Neural progenitor cell (in vitro differentiated cells): ENCODE data around the gene CRTC3. TPM values are rescaled to one million over a fixed set of nuclear protein-coding genes. Genes with fewer than 3 reads are reported as not detected.

ENCODE experiments used
- DNase-seq: peaks from one replicate; pipeline ENCODE4 v3.0.0-alpha.2; 2016; ENCODE audit warnings: low spot score
- H2AFZ ChIP-seq: fragments of 200-600 bp; sonication (generic); replicated peaks from 2 replicates; pipeline ENCODE4 v1.6.1; 2016; ENCODE audit warnings: antibody characterized with exemption
- H3F3A ChIP-seq: fragments of 200-600 bp; sonication (generic); 2 replicates; pipeline ENCODE4 v1.6.1; 2016; ENCODE audit warnings: antibody characterized with exemption, low read depth
- H3K27ac ChIP-seq: fragments of 200-600 bp; sonication (generic); 2 replicates; pipeline ENCODE4 v1.5.1; 2016; ENCODE audit warnings: mild to moderate bottlenecking
- H3K27me3 ChIP-seq: fragments of 200-600 bp; sonication (generic); 2 replicates; pipeline ENCODE4 v1.6.1; 2016; ENCODE audit warnings: mild to moderate bottlenecking, moderate library complexity
- H3K36me3 ChIP-seq: fragments of 200-600 bp; sonication (generic); 2 replicates; pipeline ENCODE4 v1.5.1; 2016
- H3K4me1 ChIP-seq: fragments of 200-600 bp; sonication (generic); 2 replicates; pipeline ENCODE4 v1.6.1; 2016; ENCODE audit warnings: mixed run types
- H3K4me2 ChIP-seq: fragments of 200-600 bp; sonication (generic); 2 replicates; pipeline ENCODE4 v1.6.1; 2016
- H3K4me3 ChIP-seq: fragments of 200-600 bp; sonication (generic); 2 replicates; pipeline ENCODE4 v1.5.1; 2016
- H3K79me2 ChIP-seq: fragments of 200-600 bp; sonication (generic); 2 replicates; pipeline ENCODE4 v1.6.1; 2016; ENCODE audit warnings: low read depth
- H3K9ac ChIP-seq: fragments of 200-600 bp; sonication (generic); 2 replicates; pipeline ENCODE4 v1.6.1; 2016
- H3K9me3 ChIP-seq: fragments of 200-600 bp; sonication (generic); 2 replicates; pipeline ENCODE4 v1.5.1; 2016; ENCODE audit warnings: low read depth
- H4K20me1 ChIP-seq: fragments of 200-600 bp; sonication (generic); 2 replicates; pipeline ENCODE4 v1.6.1; 2016; ENCODE audit warnings: low read depth
- H3K27ac Mint-ChIP-seq: 3 replicates; pipeline ENCODE4 v1.8.0; 2021; ENCODE audit warnings: mixed read lengths
- H3K27me3 Mint-ChIP-seq: 2 replicates; pipeline ENCODE4 v1.8.0; 2022; ENCODE audit warnings: low read depth, mild to moderate bottlenecking, inconsistent platforms, moderate library complexity, mixed read lengths; ENCODE audit not compliant: insufficient read depth
- H3K36me3 Mint-ChIP-seq: 3 replicates; pipeline ENCODE4 v1.8.0; 2021; ENCODE audit warnings: mixed read lengths
- H3K4me1 Mint-ChIP-seq: 3 replicates; pipeline ENCODE4 v1.8.0; 2021; ENCODE audit warnings: mixed read lengths
- H3K4me3 Mint-ChIP-seq: 3 replicates; pipeline ENCODE4 v1.8.0; 2021; ENCODE audit warnings: mild to moderate bottlenecking, moderate library complexity, mixed read lengths
- H3K9me3 Mint-ChIP-seq: 3 replicates; pipeline ENCODE4 v1.8.0; 2020; ENCODE audit warnings: mixed read lengths
- EZH2 ChIP-seq: fragments of 200-600 bp; sonication (generic); IDR thresholded peaks from 2 replicates; pipeline ENCODE4 v1.6.1; 2017; ENCODE audit warnings: antibody characterized with exemption, mild to moderate bottlenecking, moderate library complexity
- EZH2phosphoT487 ChIP-seq: fragments of 200-600 bp; sonication (generic); IDR thresholded peaks from 2 replicates; pipeline ENCODE4 v1.6.1; 2017; ENCODE audit warnings: antibody characterized with exemption
- total RNA-seq: library from RNA; depleted of rRNA; stranded (reverse); fragments of >200 nt; gene quantifications from 2 replicates; pipeline ENCODE4 v1.2.3, GENCODE V29; 2015; ENCODE audit warnings: low replicate concordance
- TF ChIP-seq, protein P1 (sequence below): fragments of 200-600 bp; sonication (generic); IDR thresholded peaks from 2 replicates; pipeline ENCODE4 v1.5.1; 2017; ENCODE audit warnings: antibody characterized with exemption, mild to moderate bottlenecking

CRTC3 gene
- total RNA-seq, 1 donor from 2014 or later = 4.9 TPM

DNA sequence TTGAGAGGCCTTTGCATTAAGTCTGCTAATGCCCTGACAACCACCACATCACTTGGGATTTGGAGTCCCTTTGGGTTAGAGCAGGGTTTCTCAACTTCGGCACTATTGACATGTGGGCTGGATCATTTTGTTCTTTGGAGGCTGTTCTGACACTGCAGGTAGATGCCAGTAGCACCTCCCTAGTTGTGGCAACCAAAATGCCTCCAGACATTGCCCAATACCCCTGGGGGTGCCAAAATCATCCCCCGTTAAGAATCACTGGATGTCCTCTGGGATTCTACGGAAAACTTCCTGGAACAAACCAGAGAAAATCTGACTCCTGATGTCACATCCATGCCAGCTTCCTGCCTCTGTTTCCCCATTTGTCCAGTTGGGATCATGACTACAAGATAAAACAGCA, 150.2 kb downstream of the CRTC3 start:
- H3F3A ChIP-seq = no peaks in the 10 kb centered on the region
- H3K9me3 Mint-ChIP-seq = peaks cover 2% of the 10 kb centered on the region
- H3K79me2 ChIP-seq = no peaks in the 10 kb centered on the region
- no peak overlapping the region for H3K4me3 Mint-ChIP-seq
- H3K4me3 ChIP-seq = no peak overlapping the region
- H3K27me3 Mint-ChIP-seq = no peaks in the 10 kb centered on the region
- H3K9ac ChIP-seq = no peak overlapping the region
- H3K9me3 ChIP-seq = no peaks in the 10 kb centered on the region
- peaks cover 3% of the 10 kb centered on the region for H3K36me3 Mint-ChIP-seq
- no peak for DNase-seq
- H4K20me1 ChIP-seq = no peaks in the 10 kb centered on the region
- H2AFZ ChIP-seq = no peak overlapping the region
- H3K27ac Mint-ChIP-seq = no peak overlapping the region
- H3K4me1 ChIP-seq = no peaks in the 10 kb centered on the region
- TF ChIP-seq EZH2 (no peak), EZH2phosphoT487 (no peak)
- TF ChIP-seq, protein P1, sequence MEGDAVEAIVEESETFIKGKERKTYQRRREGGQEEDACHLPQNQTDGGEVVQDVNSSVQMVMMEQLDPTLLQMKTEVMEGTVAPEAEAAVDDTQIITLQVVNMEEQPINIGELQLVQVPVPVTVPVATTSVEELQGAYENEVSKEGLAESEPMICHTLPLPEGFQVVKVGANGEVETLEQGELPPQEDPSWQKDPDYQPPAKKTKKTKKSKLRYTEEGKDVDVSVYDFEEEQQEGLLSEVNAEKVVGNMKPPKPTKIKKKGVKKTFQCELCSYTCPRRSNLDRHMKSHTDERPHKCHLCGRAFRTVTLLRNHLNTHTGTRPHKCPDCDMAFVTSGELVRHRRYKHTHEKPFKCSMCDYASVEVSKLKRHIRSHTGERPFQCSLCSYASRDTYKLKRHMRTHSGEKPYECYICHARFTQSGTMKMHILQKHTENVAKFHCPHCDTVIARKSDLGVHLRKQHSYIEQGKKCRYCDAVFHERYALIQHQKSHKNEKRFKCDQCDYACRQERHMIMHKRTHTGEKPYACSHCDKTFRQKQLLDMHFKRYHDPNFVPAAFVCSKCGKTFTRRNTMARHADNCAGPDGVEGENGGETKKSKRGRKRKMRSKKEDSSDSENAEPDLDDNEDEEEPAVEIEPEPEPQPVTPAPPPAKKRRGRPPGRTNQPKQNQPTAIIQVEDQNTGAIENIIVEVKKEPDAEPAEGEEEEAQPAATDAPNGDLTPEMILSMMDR = no peak
- no peaks in the 10 kb centered on the region for H3K27me3 ChIP-seq
- peaks cover 6% of the 10 kb centered on the region for H3K4me1 Mint-ChIP-seq
- H3K27ac ChIP-seq = no peak overlapping the region
- no peaks in the 10 kb centered on the region for H3K36me3 ChIP-seq
- no peak overlapping the region for H3K4me2 ChIP-seq

DNA sequence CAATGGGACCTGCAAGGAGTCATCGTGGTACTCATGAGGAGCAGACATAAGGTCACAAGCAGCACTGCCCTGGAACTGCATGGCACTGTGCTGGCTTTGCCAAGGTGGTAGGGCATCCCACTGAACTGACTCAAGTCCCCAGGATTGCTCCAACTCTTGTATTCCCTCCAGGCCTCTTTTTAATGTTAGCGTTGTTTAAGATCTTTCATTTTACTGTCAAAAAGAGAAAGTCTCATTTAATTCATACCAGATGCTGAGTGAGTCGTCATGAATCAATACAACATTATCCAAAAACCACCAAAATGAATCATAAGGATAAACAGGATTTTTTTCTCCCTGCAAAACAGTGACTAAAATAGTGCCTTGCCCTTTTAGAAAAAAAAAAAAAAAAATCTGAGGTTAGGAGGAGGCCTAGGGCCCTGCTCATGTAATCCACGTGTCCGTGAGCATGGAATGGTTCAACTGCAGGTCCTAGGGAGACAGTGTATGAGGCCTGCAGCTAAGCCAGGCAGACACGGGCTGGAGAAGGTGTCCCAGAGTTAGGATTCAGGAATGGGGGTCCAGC, 150.7 kb downstream of the CRTC3 start:
- Histone ChIP-seq H4K20me1 (no peaks in the 10 kb centered on the region), H3K36me3 (no peaks in the 10 kb centered on the region), H2AFZ (no peak overlapping the region), H3K9me3 (no peaks in the 10 kb centered on the region), H3K27ac (no peak overlapping the region), H3K4me1 (no peaks in the 10 kb centered on the region), H3F3A (no peaks in the 10 kb centered on the region), H3K4me2 (no peak overlapping the region), H3K79me2 (no peaks in the 10 kb centered on the region), H3K27me3 (no peaks in the 10 kb centered on the region), H3K9ac (no peak overlapping the region), H3K4me3 (no peak overlapping the region)
- Mint-ChIP-seq H3K4me1 (peaks cover 6% of the 10 kb centered on the region), H3K27ac (no peak overlapping the region), H3K4me3 (no peak overlapping the region), H3K27me3 (no peaks in the 10 kb centered on the region), H3K9me3 (peaks cover 2% of the 10 kb centered on the region), H3K36me3 (peaks cover 3% of the 10 kb centered on the region)
- TF ChIP-seq EZH2phosphoT487 (no peak), EZH2 (no peak)
- TF ChIP-seq, protein P1 = no peak
- no peak for DNase-seq

- H3K79me2 ChIP-seq = no peaks in the 10 kb centered on the region
- H3K36me3 Mint-ChIP-seq = peaks cover 3% of the 10 kb centered on the region
- no peaks in the 10 kb centered on the region for H3K36me3 ChIP-seq
- peaks cover 2% of the 10 kb centered on the region for H3K9me3 Mint-ChIP-seq
- no peaks in the 10 kb centered on the region for H3F3A ChIP-seq
- no peak overlapping the region for H3K27ac ChIP-seq
- peaks cover 6% of the 10 kb centered on the region for H3K4me1 Mint-ChIP-seq
- H3K27me3 ChIP-seq = no peaks in the 10 kb centered on the region
- H3K4me2 ChIP-seq = no peak overlapping the region
- no peak overlapping the region for H3K4me3 Mint-ChIP-seq
- H3K27ac Mint-ChIP-seq = no peak overlapping the region
- no peak overlapping the region for H2AFZ ChIP-seq
- no peak for DNase-seq
- H4K20me1 ChIP-seq = no peaks in the 10 kb centered on the region
- H3K27me3 Mint-ChIP-seq = no peaks in the 10 kb centered on the region
- H3K9me3 ChIP-seq = no peaks in the 10 kb centered on the region
- H3K4me3 ChIP-seq = no peak overlapping the region
- no peak overlapping the region for H3K9ac ChIP-seq
- TF ChIP-seq EZH2 (no peak), EZH2phosphoT487 (no peak)
- TF ChIP-seq, protein P1 = no peak
- H3K4me1 ChIP-seq = no peaks in the 10 kb centered on the region
Observed at GRCh38 chr15:90681056-90681455, 151.3 kb downstream of the CRTC3 start.
